ENCODE measurements around the gene APBA1.

APBA1 gene

GRCh38 chr9:69483886-69484422, 188.2 kb downstream of the APBA1 start:
- no peaks in the 10 kb centered on the region for H3K36me3 ChIP-seq (ENCODE audit: insufficient read depth, low read depth, low read length)

GRCh38 chr9:69476797-69477196, 195.4 kb downstream of the APBA1 start:
- Histone ChIP-seq H3K36me3 (ENCODE audit: insufficient read depth, low read depth, low read length) (no peaks in the 10 kb centered on the region), H3K9ac (ENCODE audit: low read depth, low read length) (no peak overlapping the region)

More at GRCh38 chr9:69483886-69484422, 188.2 kb downstream of the APBA1 start:
- H3K4me1 ChIP-seq (ENCODE audit: insufficient read depth, low read length): no peaks in the 10 kb centered on the region
- H3K27ac ChIP-seq (ENCODE audit: low read length): no peak overlapping the region
- no peak overlapping the region for H3K9ac ChIP-seq (ENCODE audit: low read depth, low read length)
- no peak overlapping the region for H3K4me3 ChIP-seq (ENCODE audit: low read length)
- no peaks in the 10 kb centered on the region for H3K27me3 ChIP-seq (ENCODE audit: insufficient read depth, low read length)
- no peaks in the 10 kb centered on the region for H3K9me3 ChIP-seq (ENCODE audit: insufficient read depth, low read depth, low read length)

GRCh38 chr9:69476016-69476415, 196.2 kb downstream of the APBA1 start:
- Histone ChIP-seq H3K4me1 (ENCODE audit: insufficient read depth, low read length) (peaks cover 2% of the 10 kb centered on the region; the same call in 1 of the 2 replicates), H3K9me3 (ENCODE audit: insufficient read depth, low read depth, low read length) (no peaks in the 10 kb centered on the region), H3K9ac (ENCODE audit: low read depth, low read length) (no peak overlapping the region), H3K4me3 (ENCODE audit: low read length) (no peak overlapping the region), H3K36me3 (ENCODE audit: insufficient read depth, low read depth, low read length) (no peaks in the 10 kb centered on the region), H3K27me3 (ENCODE audit: insufficient read depth, low read length) (no peaks in the 10 kb centered on the region), H3K27ac (ENCODE audit: low read length) (no peak overlapping the region)

More at GRCh38 chr9:69476797-69477196, 195.4 kb downstream of the APBA1 start:
- Histone ChIP-seq H3K27ac (ENCODE audit: low read length) (no peak overlapping the region), H3K9me3 (ENCODE audit: insufficient read depth, low read depth, low read length) (no peaks in the 10 kb centered on the region), H3K4me3 (ENCODE audit: low read length) (no peak overlapping the region), H3K27me3 (ENCODE audit: insufficient read depth, low read length) (no peaks in the 10 kb centered on the region), H3K4me1 (ENCODE audit: insufficient read depth, low read length) (peaks cover 2% of the 10 kb centered on the region; the same call in 1 of the 2 replicates)

GRCh38 chr9:69474821-69475220, 197.3 kb downstream of the APBA1 start:
- H3K4me3 ChIP-seq (ENCODE audit: low read length): no peak overlapping the region
- no peak overlapping the region for H3K9ac ChIP-seq (ENCODE audit: low read depth, low read length)
- no peaks in the 10 kb centered on the region for H3K9me3 ChIP-seq (ENCODE audit: insufficient read depth, low read depth, low read length)
- H3K4me1 ChIP-seq (ENCODE audit: insufficient read depth, low read length): peaks cover 2% of the 10 kb centered on the region; the same call in 1 of the 2 replicates
- no peak overlapping the region for H3K27ac ChIP-seq (ENCODE audit: low read length)
- no peaks in the 10 kb centered on the region for H3K27me3 ChIP-seq (ENCODE audit: insufficient read depth, low read length)
- H3K36me3 ChIP-seq (ENCODE audit: insufficient read depth, low read depth, low read length): no peaks in the 10 kb centered on the region

- Histone ChIP-seq H3K27ac (ENCODE audit: low read length) (no peak overlapping the region), H3K36me3 (ENCODE audit: insufficient read depth, low read depth, low read length) (no peaks in the 10 kb centered on the region), H3K9me3 (ENCODE audit: insufficient read depth, low read depth, low read length) (no peaks in the 10 kb centered on the region), H3K4me3 (ENCODE audit: low read length) (no peak overlapping the region), H3K27me3 (ENCODE audit: insufficient read depth, low read length) (no peaks in the 10 kb centered on the region), H3K4me1 (ENCODE audit: insufficient read depth, low read length) (peaks cover 2% of the 10 kb centered on the region; the same call in 1 of the 2 replicates), H3K9ac (ENCODE audit: low read depth, low read length) (no peak overlapping the region)
These were observed 200.0 kb downstream of the APBA1 start for GRCh38 chr9:69472101-69472620.

- H3K27ac ChIP-seq (ENCODE audit: low read length): no peak overlapping the region
- no peaks in the 10 kb centered on the region for H3K36me3 ChIP-seq (ENCODE audit: insufficient read depth, low read depth, low read length)
- H3K4me3 ChIP-seq (ENCODE audit: low read length): no peak overlapping the region
- no peaks in the 10 kb centered on the region for H3K27me3 ChIP-seq (ENCODE audit: insufficient read depth, low read length)
- no peaks in the 10 kb centered on the region for H3K9me3 ChIP-seq (ENCODE audit: insufficient read depth, low read depth, low read length)
- no peaks in the 10 kb centered on the region; the same call in 1 of the 2 replicates for H3K4me1 ChIP-seq (ENCODE audit: insufficient read depth, low read length)
- no peak overlapping the region for H3K9ac ChIP-seq (ENCODE audit: low read depth, low read length)
These were observed 200.7 kb downstream of the APBA1 start for GRCh38 chr9:69471433-69471832.

- H3K4me3 ChIP-seq (ENCODE audit: low read length): no peak overlapping the region
- H3K27me3 ChIP-seq (ENCODE audit: insufficient read depth, low read length): no peaks in the 10 kb centered on the region
- no peaks in the 10 kb centered on the region for H3K9me3 ChIP-seq (ENCODE audit: insufficient read depth, low read depth, low read length)
- no peaks in the 10 kb centered on the region for H3K36me3 ChIP-seq (ENCODE audit: insufficient read depth, low read depth, low read length)
- no peak overlapping the region for H3K27ac ChIP-seq (ENCODE audit: low read length)
- no peak overlapping the region for H3K9ac ChIP-seq (ENCODE audit: low read depth, low read length)
- no peaks in the 10 kb centered on the region for H3K4me1 ChIP-seq (ENCODE audit: insufficient read depth, low read length)
These were observed 201.8 kb downstream of the APBA1 start for GRCh38 chr9:69470186-69470977.

- Histone ChIP-seq H3K9me3 (ENCODE audit: insufficient read depth, low read depth, low read length) (no peaks in the 10 kb centered on the region), H3K9ac (ENCODE audit: low read depth, low read length) (no peak overlapping the region), H3K36me3 (ENCODE audit: insufficient read depth, low read depth, low read length) (no peaks in the 10 kb centered on the region), H3K4me3 (ENCODE audit: low read length) (no peak overlapping the region), H3K27ac (ENCODE audit: low read length) (no peak overlapping the region), H3K4me1 (ENCODE audit: insufficient read depth, low read length) (no peaks in the 10 kb centered on the region), H3K27me3 (ENCODE audit: insufficient read depth, low read length) (no peaks in the 10 kb centered on the region)
These were observed 203.0 kb downstream of the APBA1 start for GRCh38 chr9:69469136-69469535.

- H3K4me3 ChIP-seq (ENCODE audit: low read length): no peak overlapping the region
- H3K4me1 ChIP-seq (ENCODE audit: insufficient read depth, low read length): peaks cover 5% of the 10 kb centered on the region; the same call in 1 of the 2 replicates
- no peaks in the 10 kb centered on the region for H3K36me3 ChIP-seq (ENCODE audit: insufficient read depth, low read depth, low read length)
- no peaks in the 10 kb centered on the region for H3K9me3 ChIP-seq (ENCODE audit: insufficient read depth, low read depth, low read length)
- H3K27ac ChIP-seq (ENCODE audit: low read length): no peak overlapping the region
- H3K27me3 ChIP-seq (ENCODE audit: insufficient read depth, low read length): no peaks in the 10 kb centered on the region
- no peak overlapping the region for H3K9ac ChIP-seq (ENCODE audit: low read depth, low read length)
These were observed 203.8 kb downstream of the APBA1 start for GRCh38 chr9:69468380-69468779.

- Histone ChIP-seq H3K4me3 (ENCODE audit: low read length) (no peak overlapping the region), H3K9me3 (ENCODE audit: insufficient read depth, low read depth, low read length) (no peaks in the 10 kb centered on the region), H3K36me3 (ENCODE audit: insufficient read depth, low read depth, low read length) (no peaks in the 10 kb centered on the region), H3K27ac (ENCODE audit: low read length) (no peak overlapping the region), H3K4me1 (ENCODE audit: insufficient read depth, low read length) (peaks cover 9% of the 10 kb centered on the region; the same call in 1 of the 2 replicates), H3K27me3 (ENCODE audit: insufficient read depth, low read length) (no peaks in the 10 kb centered on the region), H3K9ac (ENCODE audit: low read depth, low read length) (no peak overlapping the region)
These were observed 206.0 kb downstream of the APBA1 start for GRCh38 chr9:69466151-69466550.

- Histone ChIP-seq H3K4me1 (ENCODE audit: insufficient read depth, low read length) (peaks cover 9% of the 10 kb centered on the region; the same call in 1 of the 2 replicates), H3K36me3 (ENCODE audit: insufficient read depth, low read depth, low read length) (no peaks in the 10 kb centered on the region), H3K9me3 (ENCODE audit: insufficient read depth, low read depth, low read length) (no peaks in the 10 kb centered on the region), H3K4me3 (ENCODE audit: low read length) (no peak overlapping the region), H3K27me3 (ENCODE audit: insufficient read depth, low read length) (no peaks in the 10 kb centered on the region), H3K9ac (ENCODE audit: low read depth, low read length) (no peak overlapping the region), H3K27ac (ENCODE audit: low read length) (no peak overlapping the region)
These were observed 206.7 kb downstream of the APBA1 start for GRCh38 chr9:69465473-69465872.
